SHP77 (cell line): ENCODE data around the gene RETN.

Experiments
- DNase-seq, 2 experiments: peaks; one replicate each; lab custom pipeline; 2025; lab: John Stamatoyannopoulos, UW

Gene RETN

DNA sequence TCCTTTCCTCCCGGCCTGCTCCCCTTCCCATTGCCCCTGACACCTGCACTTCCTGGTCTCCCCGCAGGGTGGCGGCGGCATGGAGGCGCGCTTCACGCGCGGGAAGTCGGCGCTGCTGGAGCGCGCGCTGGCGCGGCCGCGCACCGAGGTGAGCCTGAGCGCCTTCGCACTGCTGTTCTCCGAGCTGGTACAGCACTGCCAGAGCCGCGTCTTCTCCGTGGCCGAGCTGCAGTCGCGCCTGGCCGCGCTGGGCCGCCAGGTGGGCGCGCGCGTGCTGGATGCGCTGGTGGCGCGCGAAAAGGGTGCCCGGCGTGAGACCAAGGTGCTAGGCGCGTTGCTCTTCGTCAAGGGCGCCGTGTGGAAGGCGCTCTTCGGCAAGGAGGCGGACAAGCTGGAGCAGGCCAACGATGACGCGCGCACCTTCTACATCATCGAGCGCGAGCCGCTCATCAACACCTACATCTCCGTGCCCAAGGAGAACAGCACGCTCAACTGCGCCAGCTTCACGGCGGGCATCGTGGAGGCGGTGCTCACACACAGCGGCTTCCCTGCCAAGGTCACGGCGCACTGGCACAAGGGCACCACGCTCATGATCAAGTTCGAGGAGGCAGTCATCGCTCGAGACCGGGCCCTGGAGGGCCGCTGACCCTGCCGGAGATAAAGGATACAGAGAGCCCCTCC is 13.5 kb downstream of the RETN start:
- DNase-seq = no peak

- no peak for DNase-seq
Observed at GRCh38 chr19:7685546-7686445, 16.9 kb downstream of the RETN start.

DNA sequence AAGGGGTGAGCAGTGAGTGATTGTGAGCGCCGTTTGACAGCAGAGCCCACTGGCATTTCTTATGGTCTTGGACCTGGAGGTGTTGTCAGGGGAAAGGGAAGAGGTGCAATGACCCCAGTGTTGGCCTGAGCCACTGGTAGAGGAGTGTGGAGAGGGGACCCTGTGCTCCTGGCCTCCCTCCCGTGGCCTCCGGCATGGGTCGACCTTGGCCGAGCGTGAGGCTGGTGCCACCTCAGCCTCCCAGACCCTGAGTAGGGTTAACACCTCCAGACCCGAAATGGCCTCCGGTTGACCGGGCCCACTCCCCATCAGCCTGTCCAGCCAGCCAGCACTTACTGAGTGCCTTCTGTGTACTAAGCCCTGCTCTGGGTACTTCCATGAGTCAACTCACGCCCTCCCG is 18.3 kb downstream of the RETN start:
- no peak for DNase-seq

DNA sequence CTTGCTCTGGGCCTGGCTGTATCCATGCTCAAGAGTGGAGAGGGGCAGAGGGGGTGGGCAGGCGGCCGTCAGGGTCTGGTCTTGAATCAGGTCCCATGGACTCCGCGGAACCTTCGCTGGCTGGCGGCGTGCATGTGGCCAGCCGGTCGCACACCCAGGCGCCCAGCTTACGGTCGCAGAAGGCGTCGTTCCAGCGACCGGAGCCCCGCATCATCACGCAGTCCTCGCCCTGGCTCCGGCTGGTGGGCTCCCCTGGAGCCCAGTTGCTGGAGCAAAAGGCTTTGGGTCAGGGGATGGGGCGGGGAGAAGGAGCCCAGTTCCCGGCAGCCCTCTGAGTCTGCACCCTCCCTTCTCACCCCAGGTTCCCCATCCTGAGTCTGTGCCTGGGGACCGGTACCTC is 20.3 kb downstream of the RETN start:
- no peak for DNase-seq

- DNase-seq = no peak
Observed at GRCh38 chr19:7690779-7691258, 22.0 kb downstream of the RETN start.

- DNase-seq = no peak
Observed at GRCh38 chr19:7691497-7691896, 22.6 kb downstream of the RETN start.

GRCh38 chr19:7692417-7693088 is 23.7 kb downstream of the RETN start:
- DNase-seq = no peak

DNA sequence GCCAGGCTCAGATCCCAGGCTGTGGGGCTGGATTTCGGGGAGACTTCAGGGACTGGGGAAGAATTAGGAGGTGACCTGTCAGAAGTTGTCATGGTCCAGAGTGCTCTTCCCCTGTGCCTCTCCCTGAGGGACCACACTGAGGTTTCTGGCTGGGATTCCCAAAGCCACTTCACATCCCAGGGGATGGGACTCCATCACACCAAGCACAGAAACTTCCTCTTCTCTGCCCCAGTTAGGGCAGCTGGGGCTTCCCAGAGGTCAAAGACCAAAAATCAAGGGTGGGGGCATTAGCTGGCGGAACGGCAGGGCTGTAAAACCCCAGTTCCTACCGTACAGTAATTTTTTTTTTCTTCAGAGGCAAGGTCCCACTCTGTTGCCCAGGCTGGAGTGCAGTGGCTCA is 25.6 kb downstream of the RETN start:
- DNase-seq = no peak

DNA sequence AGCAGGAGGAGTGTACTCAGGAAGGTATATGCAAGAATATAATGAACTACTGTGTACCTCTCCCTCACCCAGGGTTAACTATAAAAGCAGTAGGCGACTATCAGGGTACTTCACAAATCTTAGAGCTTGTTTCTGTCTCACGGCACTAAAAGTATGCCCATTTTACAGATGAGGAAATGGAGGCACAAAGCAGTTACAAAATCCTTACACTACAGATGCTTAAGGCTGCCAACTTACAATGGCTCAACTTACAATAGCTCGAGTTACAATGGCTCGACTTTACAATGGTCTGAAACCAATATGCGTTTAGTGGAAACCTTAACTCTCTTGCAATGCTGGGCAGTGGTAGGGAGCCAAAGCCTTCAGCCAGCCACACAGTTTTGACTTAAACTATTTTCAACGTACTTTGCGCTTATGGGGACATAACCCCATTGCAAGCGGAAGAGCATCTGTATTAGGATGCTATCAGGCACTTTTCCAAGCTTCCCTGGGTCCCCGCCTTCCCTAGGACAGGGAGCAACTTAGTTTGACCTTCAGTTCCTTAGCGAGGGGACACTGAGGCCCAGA is 29.0 kb downstream of the RETN start:
- DNase-seq = no peak

DNA sequence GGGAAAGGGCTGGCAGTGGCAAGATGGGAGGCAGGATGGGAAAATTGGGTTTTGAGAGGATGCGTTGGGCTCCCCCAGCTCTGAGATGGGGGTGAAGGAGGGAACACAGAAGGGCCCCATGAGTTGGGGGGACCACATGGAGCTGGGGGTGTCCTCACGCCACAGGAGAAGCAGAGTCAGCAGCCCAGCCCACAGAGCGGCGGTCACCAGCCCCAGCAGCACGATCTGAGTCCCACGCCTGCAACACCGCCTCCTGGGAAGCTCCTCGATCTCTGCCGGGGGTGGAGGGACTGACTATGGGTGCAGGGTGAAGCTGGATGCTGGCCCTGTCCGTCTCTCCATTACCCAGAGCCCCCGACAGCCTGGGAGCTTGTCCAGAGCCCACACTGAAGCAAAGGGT is 29.7 kb downstream of the RETN start:
- DNase-seq = no peak

DNA sequence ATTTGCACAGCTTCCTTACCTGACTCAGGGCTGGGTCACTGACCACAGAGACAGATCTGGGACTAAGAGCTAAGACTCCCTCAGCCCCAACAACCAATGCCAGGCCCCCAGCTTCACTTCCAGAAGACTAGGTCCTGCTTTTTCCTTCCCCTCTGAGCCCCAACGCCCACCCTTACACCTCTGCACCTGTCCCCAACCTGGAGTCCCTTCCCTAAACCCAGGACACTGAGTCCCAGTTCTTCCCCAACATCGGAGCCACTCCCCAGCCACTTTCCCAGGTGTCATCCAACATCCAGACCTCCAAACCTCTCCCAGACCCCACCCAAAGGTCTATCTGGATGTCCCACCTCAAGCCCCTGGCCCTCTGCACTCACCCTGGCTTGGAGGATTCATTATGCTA is 30.2 kb downstream of the RETN start:
- no peak for DNase-seq

DNA sequence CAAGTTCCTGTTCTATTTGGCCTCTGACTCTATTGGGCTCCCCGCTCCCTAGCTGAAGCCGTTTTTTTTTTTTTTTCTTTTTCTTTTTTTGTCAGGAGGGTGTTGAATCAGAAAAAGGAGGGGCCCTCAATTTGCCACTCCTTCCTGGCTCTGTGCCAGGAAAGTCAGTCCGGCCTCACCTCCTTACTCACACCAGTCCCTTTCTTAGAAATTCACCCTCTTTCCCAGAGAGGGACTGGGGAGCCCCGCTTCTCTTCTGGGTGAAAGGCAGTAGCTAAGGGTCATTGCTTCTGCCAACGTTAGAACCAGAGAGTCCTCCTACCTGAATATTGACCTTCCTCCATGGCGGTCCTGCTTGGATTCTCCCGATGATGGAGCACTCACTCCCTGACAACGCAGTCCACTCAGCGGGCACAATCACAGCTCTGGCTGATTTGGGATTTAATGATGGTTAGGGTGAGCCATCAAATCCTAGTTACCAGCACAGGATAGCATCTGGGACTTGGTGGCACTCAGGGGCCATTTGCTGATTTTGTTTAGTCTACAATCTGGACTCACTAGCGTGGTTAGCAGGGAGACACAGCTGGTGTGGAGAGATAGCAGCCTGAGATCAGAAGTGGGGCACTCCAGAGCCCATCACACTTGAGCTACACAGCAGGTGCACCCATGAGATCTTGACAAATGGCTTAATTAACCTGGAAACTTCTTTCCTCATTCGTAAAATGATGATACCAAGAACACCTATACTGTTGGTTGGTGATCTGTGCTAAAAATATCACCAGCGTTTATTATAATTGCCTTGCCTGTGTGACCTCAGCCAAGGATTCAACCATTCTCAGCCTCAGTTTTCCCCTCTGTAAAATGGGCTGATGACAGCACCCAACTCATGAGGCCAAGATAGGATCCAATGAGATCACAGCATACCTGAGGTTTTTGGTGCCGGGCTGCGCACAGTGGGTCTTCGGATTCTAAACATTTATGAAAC is 30.9 kb downstream of the RETN start:
- DNase-seq = no peak

DNA sequence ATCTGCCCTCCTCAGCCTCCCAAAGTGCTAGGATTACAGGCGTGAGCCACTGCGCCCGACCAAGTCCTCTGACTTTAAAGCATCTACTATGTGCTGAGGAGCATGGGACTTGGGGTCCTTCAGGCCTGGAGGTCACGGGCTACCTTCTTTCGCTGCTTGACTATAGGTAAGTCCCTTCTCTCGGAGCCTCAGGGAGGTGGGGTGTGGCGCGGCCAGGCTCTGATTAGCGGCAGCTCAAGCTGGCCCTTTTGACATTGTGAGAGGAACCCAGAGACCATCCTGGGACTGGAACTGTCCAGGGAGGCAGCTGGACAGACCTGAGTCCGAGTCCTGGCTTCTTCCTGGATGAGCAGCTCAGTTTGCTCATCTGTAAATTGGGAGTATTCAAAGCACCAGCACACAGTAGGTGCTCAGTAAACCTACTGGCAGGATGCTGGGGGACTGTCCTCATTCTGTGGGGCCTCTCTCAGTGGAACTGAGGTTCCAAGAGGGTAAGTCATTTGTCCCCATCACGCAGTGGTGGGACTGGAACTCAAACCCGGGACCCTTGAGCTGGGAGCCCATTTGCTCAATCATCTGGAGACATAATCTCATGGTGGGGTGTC is 32.3 kb downstream of the RETN start:
- DNase-seq = no peak

DNA sequence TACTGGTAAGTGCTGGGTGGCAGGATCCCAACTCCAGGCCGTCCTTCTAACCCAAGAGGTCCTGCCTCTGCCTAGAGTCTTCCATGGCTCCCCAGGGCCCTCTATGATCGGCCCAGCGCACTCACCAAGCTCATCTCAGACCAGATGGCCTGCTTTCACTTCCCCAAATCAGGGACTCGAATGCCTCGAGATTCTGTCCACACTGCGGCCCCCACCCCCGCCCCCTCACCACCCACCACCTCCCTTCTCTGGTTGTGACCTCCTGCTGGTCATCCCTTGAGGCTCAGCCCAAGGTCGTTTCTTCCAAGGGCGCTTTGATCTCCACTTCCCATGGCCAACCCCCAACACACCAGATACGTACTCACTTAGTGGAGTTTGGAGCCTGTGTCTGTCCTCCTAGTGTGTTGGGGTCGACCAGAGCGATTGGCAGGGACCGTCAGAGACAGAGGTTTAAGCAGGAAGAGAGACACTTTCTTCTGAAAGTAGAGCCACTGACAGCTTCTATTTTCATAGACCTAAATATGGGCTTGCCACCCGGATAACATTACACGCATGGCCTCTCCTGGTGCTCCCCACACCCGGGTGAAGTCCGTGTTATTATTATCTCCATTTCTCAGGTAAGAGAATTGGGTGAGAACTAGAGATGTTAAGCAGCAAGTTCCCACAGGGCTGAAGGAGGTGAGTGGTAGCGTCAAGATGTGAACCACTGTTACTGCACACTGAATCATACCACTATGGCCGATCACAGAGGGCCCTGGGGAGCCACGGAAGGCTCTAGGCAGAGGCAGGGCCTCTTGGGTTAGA is 33.0 kb downstream of the RETN start, which contains the start of gene FCER2:
TSS of gene FCER2 (minus strand) at position 478 of the 804 bp plus-strand sequence. CDS start 2,371 bp downstream, outside the sequence.
- no peak for DNase-seq

GRCh38 chr19:7703332-7703731 is 34.5 kb downstream of the RETN start:
- DNase-seq = no peak

- no peak for DNase-seq
Observed at GRCh38 chr19:7704280-7705060, 35.6 kb downstream of the RETN start.

DNA sequence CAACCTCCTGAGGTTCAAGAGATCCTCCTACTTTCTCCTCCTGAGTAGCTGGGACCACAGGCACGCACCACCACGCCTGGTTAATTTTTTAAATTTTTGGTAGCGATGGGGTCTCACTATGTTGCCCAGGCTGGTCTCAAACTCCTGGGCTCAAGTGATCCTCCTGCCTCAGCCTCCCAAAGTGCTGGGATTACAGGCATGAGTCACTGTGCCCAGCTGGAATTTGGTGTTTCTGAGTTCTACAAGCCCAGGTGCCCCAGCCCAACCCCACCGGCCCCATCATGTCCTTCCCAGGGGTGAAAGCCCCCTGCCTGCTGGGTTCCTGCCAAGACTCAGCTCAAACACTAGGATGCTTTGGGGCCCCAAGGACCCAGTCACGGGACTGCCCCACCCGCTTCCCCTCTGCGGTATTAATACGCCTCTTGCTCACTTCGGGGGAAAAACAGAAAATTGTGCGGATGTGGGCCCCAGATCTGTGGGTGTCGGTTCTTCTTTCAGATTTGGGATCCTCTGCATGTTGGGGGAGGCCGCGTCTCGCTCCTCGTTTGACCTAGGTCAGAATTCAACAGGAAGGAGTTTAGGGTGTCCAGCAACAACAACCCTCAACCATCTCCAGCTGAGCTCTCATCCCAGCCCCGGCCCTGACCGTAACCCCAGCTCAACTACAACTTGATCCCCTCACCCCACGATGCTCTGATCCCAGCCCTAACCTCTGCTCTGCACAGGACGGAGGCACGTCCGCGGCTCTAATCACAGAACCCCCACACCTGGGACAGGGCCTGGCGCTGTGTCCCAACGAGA is 36.7 kb downstream of the RETN start:
- DNase-seq = no peak
